HG03097 (cell line): Measurements from ENCODE around the gene IRX2.

Source experiments
- ATAC-seq: cut with Tn5 transposase; IDR thresholded peaks from one replicate; pipeline ENCODE4 v1.9.1; 2021; ENCODE audit not compliant: unreplicated experiment, low FRiP score

Gene IRX2

DNA sequence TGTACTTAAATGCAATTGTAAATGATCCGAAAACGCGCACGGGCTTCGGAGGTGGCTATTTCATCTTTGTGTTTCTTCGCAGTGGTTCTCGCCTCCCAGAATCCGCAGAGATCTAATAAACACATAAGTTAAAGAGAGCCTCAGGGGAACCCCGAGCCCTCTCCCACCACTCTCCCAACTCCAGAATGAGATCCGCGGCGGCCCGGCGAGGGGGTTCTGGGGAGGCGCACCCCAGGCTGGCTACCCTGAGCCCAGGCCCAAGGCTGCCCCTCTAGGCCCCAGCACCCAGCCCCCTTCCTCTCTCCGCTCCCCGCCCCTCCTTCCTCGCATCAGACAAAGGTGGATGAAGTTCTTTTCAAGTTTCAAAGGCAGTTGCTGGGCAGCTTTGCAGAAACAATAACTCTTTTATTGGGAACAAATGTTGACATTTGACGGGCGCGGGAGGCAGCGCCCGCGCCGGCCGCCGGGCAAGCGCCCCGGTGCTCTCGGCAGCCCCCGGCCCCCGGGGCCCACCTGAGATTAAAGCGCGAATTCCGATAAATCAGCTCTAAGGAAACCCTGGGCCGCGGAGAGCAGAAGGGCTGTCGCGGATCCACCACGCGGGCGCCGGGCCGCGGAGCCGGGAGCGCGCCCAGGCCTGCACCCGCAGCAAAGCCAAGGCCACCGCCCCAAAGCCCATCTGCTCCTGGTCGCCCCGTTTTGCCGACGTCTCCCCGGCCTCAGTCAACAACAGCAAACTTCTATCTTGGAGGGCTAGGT lies 8.4 kb downstream of the IRX2 start:
- no peak for ATAC-seq

DNA sequence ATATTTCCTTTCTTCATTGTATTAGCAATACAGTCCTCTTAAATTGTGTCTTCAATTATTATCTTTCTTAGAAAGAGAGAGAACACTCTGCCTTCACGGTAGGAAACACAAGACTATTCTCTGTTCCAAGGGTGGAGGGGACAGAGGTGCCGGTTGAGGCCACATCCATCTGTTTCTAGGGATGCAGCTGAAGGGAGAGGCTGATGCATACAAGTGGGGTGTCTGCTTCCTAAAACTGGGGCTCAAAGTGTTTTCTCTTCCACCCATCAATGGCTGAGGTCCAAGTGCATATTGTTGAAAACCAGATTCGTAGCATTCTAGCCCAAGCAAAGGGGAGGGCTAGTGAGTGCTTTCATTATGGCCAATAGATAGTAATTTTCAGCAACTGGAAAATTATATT lies 9.5 kb downstream of the IRX2 start:
- no peak for ATAC-seq

DNA sequence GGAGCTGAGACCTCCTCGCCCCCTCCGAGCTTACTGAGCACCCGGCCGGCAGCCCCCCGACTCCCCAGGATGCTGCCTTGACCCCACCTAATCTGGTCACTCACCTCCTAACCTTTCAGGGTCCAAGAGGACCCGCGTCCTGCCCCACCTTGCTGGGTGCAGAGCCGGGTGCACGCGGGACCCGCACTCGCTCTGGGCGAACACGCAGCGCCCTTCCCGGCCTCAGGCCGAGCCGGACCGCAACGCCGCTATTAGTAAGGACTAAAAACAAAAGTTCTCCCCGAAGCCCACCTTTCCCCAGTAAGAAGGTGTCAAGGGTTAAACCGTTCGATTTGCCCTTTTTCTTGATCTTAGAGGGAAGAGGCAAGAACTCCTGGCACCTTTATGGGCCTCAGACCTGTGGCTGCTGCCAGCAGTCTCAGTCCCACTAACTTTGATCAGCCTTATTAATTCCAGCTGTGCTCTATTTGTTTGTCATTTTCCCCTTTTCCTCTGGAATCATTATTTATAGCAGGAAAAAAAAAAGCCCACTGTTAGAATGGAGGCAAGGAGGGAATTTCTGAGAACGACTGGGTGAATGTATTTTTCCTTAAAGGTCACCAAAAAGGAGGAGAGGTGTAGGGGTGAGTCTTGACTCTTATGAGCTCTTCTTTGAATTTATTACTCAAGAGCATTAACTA lies 10.5 kb downstream of the IRX2 start:
- ATAC-seq = no peak

- no peak for ATAC-seq
These were observed 11.2 kb downstream of the IRX2 start for GRCh38 chr5:2740051-2740875.

- no peak for ATAC-seq
These were observed 12.0 kb downstream of the IRX2 start for GRCh38 chr5:2739360-2740050.

DNA sequence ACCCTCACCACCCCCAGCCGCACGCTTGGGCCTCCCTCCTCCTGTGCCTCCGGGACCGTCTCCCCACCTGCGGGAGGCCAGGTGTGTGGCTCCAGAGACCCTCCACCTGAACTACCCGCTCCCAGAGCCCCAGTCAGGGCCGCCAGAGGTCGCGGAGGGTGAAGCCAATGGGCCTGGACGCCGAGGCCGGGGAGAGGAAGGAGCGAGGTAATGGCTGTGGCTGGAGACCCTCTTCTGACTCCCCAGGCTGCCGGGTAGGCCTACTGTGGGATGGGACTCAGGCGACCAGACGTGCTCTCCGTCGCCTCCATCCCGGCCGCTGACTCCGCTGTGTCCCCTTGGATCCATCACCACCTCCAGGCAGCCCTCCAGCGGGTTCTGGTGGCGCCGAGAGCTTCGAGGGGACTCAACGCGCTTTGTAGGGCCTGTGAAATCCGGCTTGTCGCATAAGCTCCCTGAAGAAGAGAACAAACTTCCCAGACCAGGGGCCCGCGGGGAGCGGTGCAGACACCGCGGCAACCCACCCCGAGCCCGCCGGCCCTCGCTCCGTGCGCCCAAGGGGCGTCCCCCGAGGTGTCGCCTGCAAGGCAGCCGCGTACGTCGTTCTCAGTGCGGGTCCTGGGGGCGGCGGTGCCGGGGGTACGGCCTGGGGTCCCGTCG lies 12.6 kb downstream of the IRX2 start:
- no peak for ATAC-seq

DNA sequence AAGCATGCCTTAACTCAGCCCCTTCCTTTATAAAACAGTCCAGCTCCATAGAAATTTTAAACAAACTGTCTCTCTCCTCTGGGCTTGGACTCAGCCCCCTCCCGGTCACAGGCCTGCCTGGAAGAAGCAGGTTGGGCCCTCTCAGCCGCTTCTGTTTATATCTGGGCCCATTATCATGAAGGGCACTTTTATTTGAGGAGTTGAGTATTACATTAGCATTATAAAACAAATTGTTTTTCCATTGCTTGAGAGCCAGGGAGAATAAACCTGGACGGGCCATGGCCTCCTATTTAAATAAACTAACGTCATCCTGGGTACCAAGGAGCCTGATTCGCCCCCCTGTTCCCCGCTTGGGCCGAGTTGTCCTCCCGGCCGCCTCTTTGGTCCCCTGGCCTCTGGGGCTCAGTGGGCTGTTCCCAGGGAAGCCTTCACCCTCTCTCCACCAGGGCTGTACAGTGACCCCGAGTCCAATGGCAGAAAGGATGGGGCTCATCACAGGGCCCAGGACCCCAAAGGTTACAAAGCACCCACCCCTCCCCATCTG lies 13.2 kb downstream of the IRX2 start:
- ATAC-seq = no peak

- ATAC-seq = no peak
These were observed 14.0 kb downstream of the IRX2 start for GRCh38 chr5:2737273-2738155.

DNA sequence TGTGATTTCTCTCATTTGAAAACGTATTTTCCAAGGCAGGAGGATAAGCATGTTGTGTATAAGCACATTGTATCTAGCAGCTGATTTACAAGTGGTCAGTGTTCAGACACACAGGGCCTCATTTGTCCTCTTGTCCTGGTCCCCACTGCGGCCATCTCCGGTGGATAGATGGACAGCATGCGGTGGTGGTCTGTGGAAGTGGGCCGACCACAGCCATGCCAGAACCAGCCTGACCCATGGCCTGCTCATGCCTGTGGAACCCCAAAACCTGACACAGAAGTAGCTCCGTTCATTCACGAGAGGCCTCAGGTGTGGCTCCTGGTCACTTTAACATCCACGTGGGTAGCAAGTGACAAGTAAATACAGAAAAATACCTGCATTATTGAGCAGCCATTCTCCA lies 14.6 kb downstream of the IRX2 start:
- ATAC-seq = no peak

DNA sequence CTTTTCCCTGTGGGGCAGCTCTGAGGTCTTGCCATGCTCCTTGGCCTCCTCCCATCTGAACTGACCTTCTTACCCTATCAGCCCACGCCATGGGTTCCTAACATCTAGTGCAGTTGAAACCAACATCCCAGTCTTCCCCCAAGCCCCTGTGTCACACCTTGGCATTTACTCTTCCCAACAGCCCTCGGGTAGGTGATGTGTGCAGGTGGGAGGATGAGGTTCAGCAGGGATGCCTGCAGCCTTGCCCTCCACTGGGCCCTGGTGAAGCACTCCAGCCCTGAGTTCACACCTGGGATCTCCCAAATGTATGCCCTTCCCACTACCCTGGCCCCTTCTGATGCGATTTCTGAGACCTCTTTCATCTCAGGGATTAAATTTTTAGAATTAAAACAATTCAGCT lies 15.5 kb downstream of the IRX2 start:
- ATAC-seq = no peak

DNA sequence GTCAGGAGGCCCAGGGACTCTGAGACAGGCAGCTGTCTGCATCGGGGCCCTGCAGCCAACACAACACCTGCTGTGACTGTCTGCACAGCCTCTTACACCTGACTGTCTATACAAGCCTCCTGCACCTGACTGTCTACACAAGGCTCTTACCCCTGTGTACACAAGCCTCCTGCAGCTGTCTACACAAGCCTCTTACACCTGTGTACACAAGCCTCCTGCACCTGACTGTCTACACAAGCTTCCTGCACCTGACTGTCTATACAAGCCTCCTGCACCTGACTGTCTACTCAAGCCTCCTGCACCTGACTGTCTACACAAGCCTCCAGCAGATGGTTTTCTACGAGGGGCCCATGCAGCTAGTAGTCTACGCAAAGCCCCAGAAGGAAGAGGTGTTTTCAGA lies 18.6 kb downstream of the IRX2 start:
- no peak for ATAC-seq

DNA sequence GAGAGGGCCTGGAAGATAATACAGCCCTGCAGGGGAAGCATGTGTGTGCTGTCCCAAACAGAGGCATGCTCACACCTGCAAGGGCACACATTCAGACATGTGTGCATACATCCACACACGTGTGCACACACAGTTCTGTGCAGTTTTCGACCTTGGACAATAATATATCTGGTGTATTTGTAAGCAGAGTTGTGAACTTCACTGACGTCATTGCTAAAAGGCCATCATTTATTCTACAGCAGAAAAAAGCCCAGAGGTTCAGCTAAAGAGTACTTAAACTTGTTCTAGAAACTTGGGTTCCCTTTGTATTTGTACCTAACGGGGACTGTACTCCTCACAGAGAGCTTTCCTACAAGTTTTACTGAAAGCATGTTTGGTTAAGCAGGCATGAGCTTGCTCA lies 19.5 kb downstream of the IRX2 start:
- no peak for ATAC-seq

GRCh38 chr5:2729189-2729588 lies 22.3 kb downstream of the IRX2 start:
- ATAC-seq = no peak

DNA sequence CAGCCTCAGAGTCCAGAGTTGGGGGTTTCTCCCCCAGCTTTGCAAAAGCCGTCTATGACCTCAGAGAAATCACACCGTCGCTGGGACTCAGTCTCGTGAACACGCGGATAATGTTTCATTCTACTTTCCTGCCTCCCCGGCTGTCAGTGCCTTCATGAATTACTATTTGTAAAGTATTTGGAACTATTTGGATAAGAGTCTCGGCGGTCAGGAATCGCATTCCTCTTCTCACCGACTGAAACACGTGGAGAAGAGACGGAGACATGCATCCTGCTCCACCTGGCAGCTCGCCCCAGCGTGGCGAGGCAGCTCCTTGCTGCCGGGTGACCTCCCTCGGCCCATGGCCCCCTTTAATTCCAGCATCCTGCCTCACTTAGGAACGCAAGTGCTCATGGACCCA lies 23.9 kb downstream of the IRX2 start:
- no peak for ATAC-seq

- no peak for ATAC-seq
These were observed 25.3 kb downstream of the IRX2 start for GRCh38 chr5:2725980-2726765.

- ATAC-seq = no peak
These were observed 26.6 kb downstream of the IRX2 start for GRCh38 chr5:2724831-2725230.

GRCh38 chr5:2724031-2724581 lies 27.4 kb downstream of the IRX2 start:
- no peak for ATAC-seq

GRCh38 chr5:2722901-2723300 lies 28.6 kb downstream of the IRX2 start:
- no peak for ATAC-seq
